Brain microvascular endothelial cell (primary cell): ENCODE results near the gene EGLN3.

Experiments used
- DNase-seq: peaks from one replicate; pipeline ENCODE4 v3.0.0-alpha.2; 2020
- H3K27ac ChIP-seq: fragments of 250-450 bp; sonication (Bioruptor Pico); 2 replicates; pipeline ENCODE4 v1.5.1; 2020; ENCODE audit warnings: mild to moderate bottlenecking, moderate library complexity
- H3K27me3 ChIP-seq: fragments of 250-450 bp; sonication (Bioruptor Pico); replicated peaks from 2 replicates; pipeline ENCODE4 v1.5.1; 2020; ENCODE audit warnings: mild to moderate bottlenecking
- H3K36me3 ChIP-seq: fragments of 250-450 bp; sonication (Bioruptor Pico); replicated peaks from 2 replicates; pipeline ENCODE4 v1.5.1; 2020; ENCODE audit warnings: mild to moderate bottlenecking
- H3K4me3 ChIP-seq: 2 replicates; pipeline ENCODE4 v1.5.1; 2011; ENCODE audit warnings: low read depth, mild to moderate bottlenecking, control low read depth, low read length, moderate library complexity
- CTCF ChIP-seq: IDR thresholded peaks from 2 replicates; pipeline ENCODE4 v1.5.1; 2011; ENCODE audit warnings: low read depth, mild to moderate bottlenecking, moderate library complexity, low read length, control low read depth, inconsistent platforms; ENCODE audit errors: missing control alignments
- in situ Hi-C: cut with HindIII; loops from 2 replicates; pipeline ENCODE4 v1.10.0; 2017; ENCODE audit warnings: low sequenced_read_pairs, low pct_ligation_motif_present

The EGLN3 gene

GRCh38 chr14:33936391-33936790 lies 14.5 kb downstream of the EGLN3 start:
- H3K36me3 ChIP-seq: no peaks in the 10 kb centered on the region
- in situ Hi-C loops: no loop called here
- H3K27ac ChIP-seq: no peak overlapping the region
- DNase-seq: no peak
- H3K27me3 ChIP-seq: no peaks in the 10 kb centered on the region
- no peak overlapping the region for H3K4me3 ChIP-seq
- TF ChIP-seq CTCF: no peak

DNA sequence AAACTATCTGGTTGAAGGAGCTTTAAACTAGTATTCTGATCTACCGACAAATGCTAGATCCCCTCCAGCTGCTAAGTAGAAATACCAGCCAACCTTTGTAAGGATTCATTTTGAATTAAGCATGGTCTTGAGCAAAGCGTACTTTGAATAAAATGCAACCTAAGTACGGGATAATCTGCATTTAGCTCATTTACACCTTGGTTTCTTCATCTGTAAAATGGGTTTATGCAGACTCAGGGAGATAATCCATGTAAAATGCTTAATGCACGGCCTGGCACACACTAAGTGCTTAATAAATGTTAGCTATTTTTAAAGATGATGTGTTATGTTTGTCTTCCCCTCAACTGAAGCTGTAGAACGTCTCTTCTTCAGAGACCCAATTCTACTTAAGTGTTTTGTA lies 15.9 kb downstream of the EGLN3 start:
- no peak overlapping the region for H3K27ac ChIP-seq
- TF ChIP-seq CTCF: no peak
- H3K4me3 ChIP-seq: no peak overlapping the region
- H3K36me3 ChIP-seq: no peaks in the 10 kb centered on the region
- DNase-seq: no peak
- in situ Hi-C loops: no loop called here
- no peaks in the 10 kb centered on the region for H3K27me3 ChIP-seq

DNA sequence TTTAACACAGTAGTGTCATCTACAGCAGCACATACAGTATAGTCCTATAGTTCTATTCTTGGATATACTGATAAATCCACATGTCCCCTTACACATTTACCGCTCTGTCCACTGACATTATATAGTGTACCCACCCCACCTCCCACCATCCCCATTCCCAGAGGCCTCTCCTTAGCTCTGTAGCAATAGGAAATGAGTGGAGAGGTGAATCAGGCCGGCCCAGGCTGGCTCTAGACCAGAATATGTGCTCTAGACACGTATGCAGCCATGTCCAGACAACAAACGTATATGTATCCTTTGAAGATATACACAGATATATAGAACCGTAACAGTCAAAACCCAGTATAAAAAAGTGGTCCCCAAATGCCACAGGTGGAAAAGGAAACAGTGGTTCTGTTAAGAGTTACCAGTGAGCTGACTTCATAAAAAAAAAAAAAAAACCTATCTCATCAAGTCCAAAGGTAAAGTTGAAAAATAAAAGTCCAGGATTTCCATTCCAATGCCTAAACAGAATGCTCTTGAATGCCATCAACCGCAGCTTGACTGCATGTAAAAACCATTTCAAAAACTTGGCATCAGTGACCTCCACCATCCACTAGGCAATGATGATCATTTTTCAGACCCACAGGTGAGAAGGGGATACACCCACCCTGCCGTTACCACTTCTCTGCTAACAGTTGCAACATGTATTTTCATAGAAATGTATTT lies 16.7 kb downstream of the EGLN3 start:
- TF ChIP-seq CTCF: no peak
- Histone ChIP-seq H3K36me3 (no peaks in the 10 kb centered on the region), H3K27me3 (no peaks in the 10 kb centered on the region), H3K27ac (no peak overlapping the region), H3K4me3 (no peak overlapping the region)
- in situ Hi-C loops: no loop called here
- no peak for DNase-seq

- Histone ChIP-seq H3K27ac (no peak overlapping the region), H3K4me3 (no peak overlapping the region), H3K36me3 (no peaks in the 10 kb centered on the region), H3K27me3 (no peaks in the 10 kb centered on the region)
- in situ Hi-C loops: no loop called here
- no peak for DNase-seq
- TF ChIP-seq CTCF: no peak
Measured at GRCh38 chr14:33933386-33933933, 17.4 kb downstream of the EGLN3 start.

- Histone ChIP-seq H3K4me3 (no peak overlapping the region), H3K27ac (no peak overlapping the region), H3K27me3 (no peaks in the 10 kb centered on the region), H3K36me3 (no peaks in the 10 kb centered on the region)
- DNase-seq: no peak
- in situ Hi-C loops: no loop called here
- TF ChIP-seq CTCF: no peak
Measured at GRCh38 chr14:33932576-33933345, 18.1 kb downstream of the EGLN3 start.
